Measurements from ENCODE around the gene TES.

Gene TES

GRCh38 chr7:116182023-116182422 lies 28.3 kb upstream of the TES start:
- Histone ChIP-seq H3K4me2 (no peak overlapping the region), H3K4me3 (IDR thresholded peaks at IDR 0.05; ENCODE audit: insufficient read depth, low read depth, low read length) (no peak overlapping the region), H3K79me2 (ENCODE audit: insufficient read depth, low read depth) (no peaks in the 10 kb centered on the region), H3K9ac (no peak overlapping the region), H4K20me1 (ENCODE audit: insufficient read depth) (no peaks in the 10 kb centered on the region), H2AFZ (ENCODE audit: low read depth) (no peak overlapping the region), H3K27ac (no peak overlapping the region), H3K27me3 (ENCODE audit: insufficient read depth, low read depth) (no peaks in the 10 kb centered on the region), H3K4me1 (ENCODE audit: low read depth, poor library complexity, severe bottlenecking) (no peaks in the 10 kb centered on the region), H3K36me3 (ENCODE audit: insufficient read depth) (no peaks in the 10 kb centered on the region)
- TF ChIP-seq CTCF (conservative IDR thresholded peaks at IDR 0.05; ENCODE audit: low read depth, low read length), result no peak

- Histone ChIP-seq H2AFZ (ENCODE audit: low read depth) (no peak overlapping the region), H3K4me2 (no peak overlapping the region), H3K27me3 (ENCODE audit: insufficient read depth, low read depth) (no peaks in the 10 kb centered on the region), H3K79me2 (ENCODE audit: insufficient read depth, low read depth) (no peaks in the 10 kb centered on the region), H3K4me1 (ENCODE audit: low read depth, poor library complexity, severe bottlenecking) (no peaks in the 10 kb centered on the region), H3K4me3 (IDR thresholded peaks at IDR 0.05; ENCODE audit: insufficient read depth, low read depth, low read length) (no peak overlapping the region), H4K20me1 (ENCODE audit: insufficient read depth) (no peaks in the 10 kb centered on the region), H3K27ac (no peak overlapping the region), H3K9ac (no peak overlapping the region), H3K36me3 (ENCODE audit: insufficient read depth) (no peaks in the 10 kb centered on the region)
- no peak for TF ChIP-seq CTCF (conservative IDR thresholded peaks at IDR 0.05; ENCODE audit: low read depth, low read length)
Measured at GRCh38 chr7:116185450-116185849, 24.9 kb upstream of the TES start.

GRCh38 chr7:116185956-116186355 lies 24.4 kb upstream of the TES start:
- no peaks in the 10 kb centered on the region for H3K36me3 ChIP-seq (ENCODE audit: insufficient read depth)
- H3K4me1 ChIP-seq (ENCODE audit: low read depth, poor library complexity, severe bottlenecking), result no peaks in the 10 kb centered on the region
- no peaks in the 10 kb centered on the region for H3K79me2 ChIP-seq (ENCODE audit: insufficient read depth, low read depth)
- no peaks in the 10 kb centered on the region for H4K20me1 ChIP-seq (ENCODE audit: insufficient read depth)
- no peak overlapping the region for H2AFZ ChIP-seq (ENCODE audit: low read depth)
- no peaks in the 10 kb centered on the region for H3K27me3 ChIP-seq (ENCODE audit: insufficient read depth, low read depth)
- no peak overlapping the region for H3K4me3 ChIP-seq (IDR thresholded peaks at IDR 0.05; ENCODE audit: insufficient read depth, low read depth, low read length)
- no peak overlapping the region for H3K4me2 ChIP-seq
- TF ChIP-seq CTCF (conservative IDR thresholded peaks at IDR 0.05; ENCODE audit: low read depth, low read length), result no peak
- H3K27ac ChIP-seq, result no peak overlapping the region
- H3K9ac ChIP-seq, result no peak overlapping the region

- H4K20me1 ChIP-seq (ENCODE audit: insufficient read depth), result no peaks in the 10 kb centered on the region
- H3K4me1 ChIP-seq (ENCODE audit: low read depth, poor library complexity, severe bottlenecking), result no peaks in the 10 kb centered on the region
- H3K36me3 ChIP-seq (ENCODE audit: insufficient read depth), result no peaks in the 10 kb centered on the region
- no peaks in the 10 kb centered on the region for H3K79me2 ChIP-seq (ENCODE audit: insufficient read depth, low read depth)
- H3K27ac ChIP-seq, result no peak overlapping the region
- H3K4me3 ChIP-seq (IDR thresholded peaks at IDR 0.05; ENCODE audit: insufficient read depth, low read depth, low read length), result no peak overlapping the region
- no peak for TF ChIP-seq CTCF (conservative IDR thresholded peaks at IDR 0.05; ENCODE audit: low read depth, low read length)
- H3K27me3 ChIP-seq (ENCODE audit: insufficient read depth, low read depth), result no peaks in the 10 kb centered on the region
- no peak overlapping the region for H2AFZ ChIP-seq (ENCODE audit: low read depth)
- H3K4me2 ChIP-seq, result no peak overlapping the region
- H3K9ac ChIP-seq, result no peak overlapping the region
Measured at GRCh38 chr7:116187400-116187799, 22.9 kb upstream of the TES start.
